GM12873 (cell line): Measurements from ENCODE around the gene OR51B4.

Source experiments
- TF ChIP-seq, protein P1 (sequence below): IDR thresholded peaks from 2 replicates; pipeline ENCODE4 v1.5.1; 2012; ENCODE audit warnings: low read depth, mild to moderate bottlenecking, moderate library complexity, low read length, control low read depth; ENCODE audit not compliant: insufficient read depth; ENCODE audit errors: missing control alignments

The OR51B4 gene

DNA sequence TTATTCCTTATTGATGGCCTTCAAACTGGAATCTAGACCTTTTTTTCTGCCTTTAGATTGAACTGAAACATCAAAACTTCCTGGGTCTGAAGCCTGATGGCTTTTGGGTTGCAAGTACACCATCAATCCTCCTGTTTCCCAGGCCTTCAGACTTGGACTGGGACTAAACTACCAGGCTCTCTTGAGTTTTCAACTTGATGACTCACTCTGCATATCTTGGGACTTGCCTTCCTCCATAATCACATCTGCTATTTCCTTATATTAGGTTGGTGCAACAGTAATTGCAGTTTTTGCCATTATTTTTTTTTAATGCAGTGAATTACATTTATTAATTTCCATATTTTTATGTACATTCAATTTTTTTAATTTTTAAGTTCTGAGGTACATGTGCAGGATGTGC, 34.6 kb upstream of the OR51B4 start:
- TF ChIP-seq, protein P1, sequence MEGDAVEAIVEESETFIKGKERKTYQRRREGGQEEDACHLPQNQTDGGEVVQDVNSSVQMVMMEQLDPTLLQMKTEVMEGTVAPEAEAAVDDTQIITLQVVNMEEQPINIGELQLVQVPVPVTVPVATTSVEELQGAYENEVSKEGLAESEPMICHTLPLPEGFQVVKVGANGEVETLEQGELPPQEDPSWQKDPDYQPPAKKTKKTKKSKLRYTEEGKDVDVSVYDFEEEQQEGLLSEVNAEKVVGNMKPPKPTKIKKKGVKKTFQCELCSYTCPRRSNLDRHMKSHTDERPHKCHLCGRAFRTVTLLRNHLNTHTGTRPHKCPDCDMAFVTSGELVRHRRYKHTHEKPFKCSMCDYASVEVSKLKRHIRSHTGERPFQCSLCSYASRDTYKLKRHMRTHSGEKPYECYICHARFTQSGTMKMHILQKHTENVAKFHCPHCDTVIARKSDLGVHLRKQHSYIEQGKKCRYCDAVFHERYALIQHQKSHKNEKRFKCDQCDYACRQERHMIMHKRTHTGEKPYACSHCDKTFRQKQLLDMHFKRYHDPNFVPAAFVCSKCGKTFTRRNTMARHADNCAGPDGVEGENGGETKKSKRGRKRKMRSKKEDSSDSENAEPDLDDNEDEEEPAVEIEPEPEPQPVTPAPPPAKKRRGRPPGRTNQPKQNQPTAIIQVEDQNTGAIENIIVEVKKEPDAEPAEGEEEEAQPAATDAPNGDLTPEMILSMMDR: no peak

DNA sequence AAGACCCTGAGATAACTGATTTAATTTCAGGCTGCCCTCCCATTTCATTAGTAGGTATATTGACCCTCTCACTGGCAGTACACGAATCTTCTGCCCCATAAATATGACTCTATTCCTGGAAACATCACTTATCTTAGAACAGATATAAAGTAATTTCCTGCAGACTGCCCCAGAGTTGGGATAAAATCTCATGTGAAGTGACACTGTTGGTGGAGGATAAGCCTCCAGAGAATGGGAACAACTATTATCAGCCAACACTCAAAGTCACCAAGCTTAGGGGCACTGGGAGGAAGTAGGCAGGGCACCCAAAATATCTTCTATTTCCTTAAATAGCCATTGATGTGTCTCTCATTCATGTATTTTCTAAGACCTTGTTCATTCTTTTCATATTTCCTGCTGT, 33.4 kb upstream of the OR51B4 start:
- TF ChIP-seq, protein P1: no peak

DNA sequence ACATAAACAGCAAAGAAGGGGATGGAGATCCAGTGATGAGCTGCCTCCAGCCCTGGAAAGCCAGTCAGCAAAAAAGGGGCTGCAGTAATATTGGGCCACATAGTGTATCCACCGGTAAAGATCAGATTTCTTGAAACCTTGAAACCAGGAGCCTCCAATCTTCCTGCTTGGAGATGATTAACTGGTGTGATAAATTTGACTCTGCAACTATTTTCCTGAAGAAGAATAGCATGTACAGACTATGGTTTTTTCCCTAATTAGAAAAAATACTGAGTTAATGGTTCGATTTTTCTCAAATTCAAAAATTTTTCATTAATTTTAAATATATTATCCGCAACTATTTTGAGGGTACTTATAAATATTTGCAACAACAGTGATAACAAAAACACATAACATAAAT, 22.5 kb upstream of the OR51B4 start, which contains the start of gene OR51B2:
Gene OR51B2 (minus strand): TSS at position 101 of the 400 bp plus-strand sequence. CDS start 0 bp downstream, at position 101.
- TF ChIP-seq, protein P1: no peak

DNA sequence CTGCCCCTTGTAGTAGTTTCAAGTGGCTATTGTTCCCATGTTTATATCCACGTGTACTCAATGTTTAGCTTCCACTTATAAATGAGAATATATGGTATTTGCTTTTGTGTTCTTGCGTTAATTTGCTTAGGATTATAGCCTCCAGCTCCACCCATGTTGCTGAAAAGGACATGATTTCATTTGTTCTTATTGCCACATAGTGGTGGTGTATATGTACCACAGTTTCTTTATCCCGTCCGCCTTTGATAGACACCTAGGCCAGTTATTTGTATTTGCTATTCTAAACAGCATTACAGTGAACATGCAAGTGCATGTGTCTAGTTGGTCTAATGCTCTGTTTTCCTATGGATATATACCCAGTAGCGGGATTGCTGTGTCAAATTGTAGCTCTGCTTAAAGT, 15.5 kb upstream of the OR51B4 start:
- TF ChIP-seq, protein P1: no peak

DNA sequence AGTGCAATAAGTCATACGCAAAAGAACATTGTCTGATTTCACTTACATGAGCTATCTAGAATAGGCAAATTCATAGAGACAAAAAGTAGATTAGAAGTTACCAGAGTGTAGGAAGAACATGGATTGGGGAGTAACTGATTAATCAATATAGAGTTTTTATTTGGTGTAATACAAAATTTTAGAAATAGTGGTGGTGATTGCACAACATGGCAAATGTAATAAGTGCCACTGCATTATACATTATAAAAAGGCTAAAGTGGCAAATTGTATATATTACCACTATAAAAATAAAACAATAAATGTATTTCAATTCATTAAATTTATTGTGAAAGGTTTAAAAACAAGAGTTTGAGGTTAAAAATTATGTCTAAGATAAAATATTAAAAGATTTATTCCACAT, 8.7 kb upstream of the OR51B4 start:
- TF ChIP-seq, protein P1: no peak

DNA sequence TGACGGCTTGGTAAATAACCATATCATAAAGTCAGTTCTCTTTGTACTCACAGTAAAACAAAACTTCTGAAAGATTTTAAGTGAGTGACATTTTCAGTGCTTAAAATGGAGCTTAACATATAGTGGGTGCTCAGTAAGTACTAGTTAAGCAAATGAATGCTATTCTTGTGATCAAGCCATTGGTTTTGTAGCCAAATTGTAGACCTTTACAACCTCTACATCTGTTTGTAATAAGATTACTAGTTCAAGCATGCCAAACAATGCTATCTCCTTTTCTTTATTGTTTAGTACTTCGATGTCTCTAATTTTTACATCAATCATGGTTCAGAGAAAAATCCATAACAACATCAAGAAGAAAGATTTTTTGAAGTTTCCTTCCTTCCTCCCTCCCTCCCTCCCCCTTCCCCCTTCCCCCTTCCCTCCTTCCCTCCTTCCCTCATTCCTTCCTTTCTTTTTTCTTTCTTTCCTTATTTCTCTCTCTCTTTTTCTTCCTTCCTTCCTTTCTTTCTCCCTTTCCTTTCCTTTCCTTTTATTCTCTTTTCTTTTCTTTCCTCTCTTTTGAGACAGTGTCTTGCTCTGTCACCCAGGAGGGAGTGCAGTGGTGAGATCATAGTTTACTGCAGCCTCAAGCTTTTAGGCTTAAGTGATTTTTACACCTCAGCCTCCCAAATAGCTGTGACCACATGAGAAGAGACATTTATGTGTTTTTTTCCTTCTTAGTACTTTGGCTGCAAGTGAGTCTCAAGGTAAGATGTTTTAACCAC, 5.7 kb upstream of the OR51B4 start:
- TF ChIP-seq, protein P1: no peak

DNA sequence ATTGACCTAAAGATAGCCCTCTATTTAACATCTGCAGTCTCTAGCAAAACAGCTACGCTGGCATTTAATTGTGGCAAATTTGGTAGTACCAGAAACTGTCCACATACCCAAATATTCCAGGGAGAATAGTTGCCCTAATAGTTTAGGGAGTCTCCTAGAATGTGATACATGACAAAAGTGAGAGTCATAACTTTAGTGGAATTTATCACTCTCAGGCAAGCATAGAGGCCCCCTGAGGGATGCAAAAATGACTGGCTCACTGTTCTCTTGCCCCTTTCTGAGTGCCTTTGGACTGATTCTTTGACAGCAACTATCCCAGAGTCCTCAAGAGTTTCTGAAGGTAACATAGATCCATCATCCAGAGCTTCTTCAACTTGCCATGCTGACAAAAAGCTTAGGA, 2.3 kb upstream of the OR51B4 start:
- TF ChIP-seq, protein P1: no peak
